HG03575 (cell line): Measurements from ENCODE around the gene UBN1.

Experiments
- ATAC-seq: cut with Tn5 transposase; IDR thresholded peaks from one replicate; pipeline ENCODE4 v1.9.1; 2021; ENCODE audit not compliant: unreplicated experiment, insufficient number of reproducible peaks, low FRiP score; ENCODE audit errors: extremely low read depth

Gene UBN1

DNA sequence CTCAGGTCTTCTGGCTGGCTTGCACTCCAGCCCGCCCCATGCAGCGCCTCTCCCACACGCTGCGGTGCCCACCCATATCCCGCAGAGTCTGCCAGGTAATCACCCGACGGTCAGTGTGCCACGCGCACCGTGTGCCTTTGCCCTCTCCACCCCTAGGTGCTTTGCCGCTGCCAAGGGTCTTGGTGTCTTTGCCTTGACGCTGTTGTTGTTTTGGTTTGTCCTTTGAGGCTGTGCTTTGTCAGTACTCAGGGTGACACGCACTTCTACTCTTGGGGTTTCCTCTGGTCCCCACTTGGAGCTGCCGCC lies 30.1 kb downstream of the UBN1 start:
- no peak for ATAC-seq

DNA sequence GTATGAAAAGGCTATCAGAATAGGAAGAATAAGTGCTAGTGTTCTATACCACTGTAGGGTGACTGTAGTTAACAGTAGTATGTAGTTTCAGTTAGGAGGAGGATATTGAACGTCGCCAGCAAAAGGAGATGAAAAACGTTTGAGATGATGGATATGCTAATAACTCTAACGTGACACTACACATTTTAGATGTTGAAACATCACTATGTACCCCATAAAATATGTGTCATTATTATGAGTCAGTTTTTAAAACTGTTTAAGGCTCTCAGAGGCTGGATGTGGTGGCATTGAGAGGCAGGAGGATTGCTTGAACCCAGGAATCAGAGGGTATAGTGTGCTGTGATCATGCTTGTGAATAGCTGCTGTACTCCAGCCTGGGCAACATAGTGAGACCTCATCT lies 31.8 kb downstream of the UBN1 start:
- ATAC-seq, result no peak

DNA sequence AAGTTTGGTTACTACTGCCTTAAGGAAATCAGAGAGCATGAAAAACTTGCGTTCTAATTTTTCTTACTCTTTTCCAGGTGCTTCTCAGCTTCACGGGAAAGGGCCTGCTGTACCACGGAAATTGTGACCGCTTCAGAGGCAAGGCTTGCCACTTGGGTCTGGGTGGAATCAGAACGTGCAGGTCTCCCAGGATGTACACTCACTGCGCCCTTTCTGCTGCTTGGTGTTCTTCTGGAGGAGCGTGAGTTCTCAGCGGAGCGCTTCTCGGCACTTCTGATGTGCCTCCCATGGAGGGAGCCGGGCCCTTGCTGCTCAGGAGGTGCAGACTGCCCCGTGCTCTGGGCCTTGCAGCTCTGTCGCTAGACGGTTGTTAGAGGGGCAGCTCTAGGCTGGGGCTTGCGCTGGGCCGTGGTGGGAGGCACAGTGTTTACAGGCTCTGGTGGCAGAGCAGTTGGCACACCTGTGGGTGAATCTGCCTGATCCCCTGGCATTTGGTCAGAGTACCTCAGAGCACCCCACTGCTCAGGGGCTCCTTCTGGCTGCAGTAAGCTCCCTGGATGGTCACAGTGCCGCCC lies 32.8 kb downstream of the UBN1 start:
- no peak for ATAC-seq

DNA sequence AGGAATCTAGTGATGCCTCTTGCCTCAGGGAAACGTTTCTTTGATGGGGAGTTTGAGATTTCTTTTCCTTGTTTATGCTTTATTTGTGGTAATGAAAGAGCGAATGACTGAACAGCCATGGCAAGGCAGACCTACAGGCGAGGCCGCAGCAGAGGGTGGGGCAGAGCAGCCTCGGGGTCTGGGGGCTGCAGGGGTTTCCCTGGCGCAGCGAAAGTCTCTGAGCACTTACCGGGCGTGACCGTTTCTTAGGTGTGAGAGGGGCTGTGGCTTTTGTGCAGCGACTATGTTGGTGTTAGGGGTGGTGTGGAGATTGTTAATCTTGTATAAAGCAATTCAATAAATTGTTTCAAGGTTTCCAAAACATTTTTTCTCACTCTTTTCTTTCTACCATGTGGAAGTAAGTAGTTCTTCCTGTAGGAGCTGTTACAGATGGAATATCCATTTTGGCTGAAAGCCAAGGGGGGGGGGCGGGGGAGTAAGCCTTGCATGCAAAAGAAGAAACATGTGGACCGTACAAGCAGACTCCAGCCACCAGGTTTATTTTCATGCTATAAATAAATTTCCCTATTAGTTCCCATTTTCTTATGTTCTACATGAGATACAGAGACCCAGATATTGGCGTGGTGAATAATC lies 34.8 kb downstream of the UBN1 start:
- no peak for ATAC-seq

DNA sequence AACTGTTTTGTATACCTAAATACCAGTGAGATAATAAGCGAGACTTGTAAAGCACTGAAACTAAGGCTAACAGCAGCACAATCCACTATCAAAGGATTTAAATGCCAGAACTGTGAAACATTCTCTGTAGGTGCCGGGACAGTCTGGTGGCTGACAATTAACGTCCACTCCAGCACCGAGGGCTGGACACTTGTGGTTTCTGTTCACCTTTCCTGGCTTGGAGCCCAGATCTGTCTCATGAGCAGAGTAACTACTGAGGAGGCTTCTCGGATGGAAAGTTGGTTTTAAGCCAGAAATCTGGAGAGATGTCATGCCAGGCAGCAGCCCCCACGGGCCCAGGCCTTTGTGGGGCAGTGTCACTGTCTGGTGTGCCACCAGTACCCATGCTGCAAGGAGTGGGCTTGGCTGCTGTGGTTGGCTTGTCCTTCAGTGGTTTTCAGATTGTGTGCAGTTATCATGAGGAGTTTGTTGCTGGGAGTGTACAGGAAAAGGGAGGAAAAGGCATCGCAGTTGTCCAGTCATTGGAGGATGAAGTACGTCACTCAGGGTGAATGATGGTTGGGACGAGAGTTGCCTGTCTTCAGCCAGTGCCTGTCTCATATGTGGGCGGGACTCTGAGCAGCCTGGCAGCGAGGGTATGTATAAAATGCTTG lies 35.5 kb downstream of the UBN1 start:
- no peak for ATAC-seq

DNA sequence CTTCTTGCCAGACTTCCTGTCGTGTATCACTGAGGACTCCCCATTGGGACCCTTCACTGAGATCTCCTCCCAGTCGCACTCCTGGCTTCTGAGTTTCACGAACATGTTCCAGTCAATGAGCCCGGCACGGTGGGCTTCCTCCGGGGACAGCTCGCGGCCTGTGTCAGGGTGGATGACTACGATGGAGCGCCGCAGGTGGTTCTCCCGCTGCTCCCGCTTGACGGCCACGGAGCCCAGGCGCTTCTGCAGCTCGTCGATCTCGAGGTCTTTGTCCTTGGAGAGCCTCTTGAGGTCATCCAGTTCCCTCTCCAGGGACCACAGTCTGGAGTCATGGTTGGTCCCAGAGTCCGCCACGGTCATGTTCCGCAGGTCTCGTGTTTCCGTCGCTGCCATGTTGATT lies 36.2 kb downstream of the UBN1 start:
- no peak for ATAC-seq

DNA sequence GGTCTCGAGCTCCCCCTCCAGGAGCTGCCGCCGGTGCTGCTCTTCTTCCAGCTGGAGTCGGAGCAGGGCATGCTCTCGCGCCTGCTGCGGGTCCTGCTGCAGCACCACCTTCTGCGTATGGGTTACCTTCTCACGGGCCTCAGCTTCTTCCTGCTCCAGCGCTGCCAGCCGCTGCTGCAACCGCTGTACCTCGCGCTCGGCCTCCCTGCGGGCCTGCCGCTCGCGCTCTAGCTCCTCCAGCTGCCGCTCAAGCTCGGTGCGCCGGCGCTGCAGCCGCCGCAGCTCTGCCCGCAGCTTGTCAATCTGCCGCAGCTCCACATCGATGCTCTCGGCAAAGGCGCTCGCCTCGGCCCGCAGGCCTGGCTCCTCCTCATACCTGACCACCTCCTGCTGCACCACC lies 36.9 kb downstream of the UBN1 start:
- ATAC-seq, result no peak

DNA sequence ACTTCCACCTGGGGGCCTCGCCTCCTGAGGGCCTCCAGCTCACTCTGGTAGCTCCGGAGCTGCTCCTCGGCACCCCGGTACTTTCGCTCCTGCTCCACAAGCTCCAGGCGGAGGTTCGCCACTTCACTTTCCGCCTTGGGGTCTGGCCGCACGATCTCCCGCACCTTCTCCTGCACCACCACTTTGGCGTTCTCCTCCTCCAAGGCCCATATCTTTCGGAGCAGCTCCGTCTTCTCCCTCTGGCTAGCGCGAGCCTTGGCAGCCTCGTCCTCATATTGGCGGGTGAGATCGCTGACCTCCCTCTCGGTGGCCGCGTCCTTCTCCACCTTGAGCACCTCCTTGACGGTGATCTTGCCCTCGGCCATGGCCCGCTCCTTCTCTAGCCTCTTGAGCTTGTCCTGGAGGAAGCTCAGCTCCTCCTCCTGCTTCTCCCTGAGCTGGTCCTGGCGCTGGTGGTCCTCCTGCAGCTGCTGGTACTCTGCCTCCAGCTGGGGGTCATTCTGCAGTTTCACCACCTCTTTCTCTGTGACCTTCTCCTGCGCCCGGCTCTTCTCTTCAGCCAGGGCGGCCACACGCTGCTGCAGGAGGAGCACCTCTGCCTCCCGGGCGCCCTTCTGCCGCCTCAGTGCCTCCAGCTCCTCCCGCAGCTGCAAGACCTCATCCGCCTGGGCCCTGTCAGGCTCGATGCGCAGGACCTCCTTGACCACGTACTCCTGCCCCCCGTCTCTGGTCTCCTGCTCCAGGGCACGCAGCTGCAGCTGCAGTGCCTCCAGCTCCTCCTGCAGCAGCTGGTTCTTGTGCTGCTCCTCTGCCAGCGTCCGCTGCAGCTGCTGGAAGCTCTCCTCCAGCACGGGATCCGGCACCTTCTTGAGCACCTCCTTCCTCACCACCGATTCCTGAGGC lies 37.9 kb downstream of the UBN1 start:
- ATAC-seq, result no peak

DNA sequence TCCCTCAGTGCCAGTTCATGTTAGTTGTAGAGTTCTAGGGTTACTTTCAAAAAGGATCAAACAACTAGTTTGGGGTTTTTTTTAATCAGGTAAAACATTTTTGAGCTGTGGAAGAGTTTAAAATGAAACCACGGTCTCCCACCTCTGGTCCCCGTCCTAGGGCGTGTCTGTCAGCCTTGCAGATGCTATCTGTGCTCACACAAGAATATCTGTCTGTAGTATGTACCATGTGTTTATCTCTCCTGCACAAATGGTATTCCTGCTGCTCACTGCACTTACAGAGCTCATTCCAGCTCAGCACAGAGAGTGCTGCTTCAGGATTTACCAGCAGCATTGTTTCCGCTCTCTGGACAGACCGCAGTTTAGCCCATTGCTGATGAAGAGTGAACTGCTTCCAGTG lies 38.9 kb downstream of the UBN1 start:
- ATAC-seq, result no peak

DNA sequence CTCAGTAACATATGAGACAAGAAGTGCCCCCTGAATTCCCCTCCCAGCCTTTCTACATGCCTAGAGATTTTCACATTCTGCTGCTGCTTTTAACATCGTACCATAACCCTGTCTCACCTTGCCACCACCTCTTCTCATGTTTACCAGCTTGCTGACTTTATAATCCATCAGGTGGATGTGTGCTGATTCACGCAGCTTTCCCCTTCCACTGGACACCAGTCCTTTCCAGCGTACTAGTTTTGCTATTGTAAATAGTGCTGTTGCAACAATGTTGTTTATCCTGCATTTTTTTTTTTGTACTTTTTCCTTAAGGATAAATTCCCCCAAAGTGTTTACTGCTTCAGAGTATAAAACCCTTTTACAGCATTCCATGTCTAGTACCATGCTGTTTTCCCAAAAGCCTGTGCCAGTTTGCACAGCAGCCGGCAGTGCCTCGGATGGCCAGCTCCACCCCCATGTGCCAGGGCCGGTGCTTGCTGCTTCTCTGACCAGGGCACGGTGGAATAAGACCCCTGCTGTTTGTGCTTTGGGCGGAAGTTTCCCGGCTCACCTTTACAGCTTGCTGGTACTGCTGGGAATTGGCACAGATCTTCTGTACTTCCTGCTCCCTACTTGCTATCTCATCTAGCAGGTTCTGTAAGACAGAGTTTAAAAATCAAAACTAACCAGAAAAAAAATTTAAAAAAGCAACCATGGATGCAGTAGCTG lies 41.3 kb downstream of the UBN1 start:
- no peak for ATAC-seq

DNA sequence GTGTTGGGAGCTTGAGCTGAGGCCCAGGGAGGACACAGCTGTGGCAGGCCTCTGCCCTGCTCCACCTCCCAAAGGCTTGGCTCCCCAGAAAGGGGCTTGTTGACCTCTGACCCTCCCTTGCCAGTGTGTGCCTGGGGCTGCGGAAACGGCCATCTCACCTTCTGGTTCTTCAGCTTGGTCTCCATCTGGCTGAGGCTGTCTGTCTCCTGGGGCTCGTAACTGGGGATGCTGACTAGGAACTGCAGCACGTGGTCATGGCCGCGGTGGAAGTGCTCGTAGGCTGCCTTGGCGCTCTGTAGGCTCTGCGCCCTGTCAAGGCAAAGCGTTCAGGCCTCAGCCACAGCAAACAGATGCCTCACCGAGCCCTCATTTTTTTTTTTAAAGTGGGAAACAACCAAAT lies 42.7 kb downstream of the UBN1 start:
- no peak for ATAC-seq

DNA sequence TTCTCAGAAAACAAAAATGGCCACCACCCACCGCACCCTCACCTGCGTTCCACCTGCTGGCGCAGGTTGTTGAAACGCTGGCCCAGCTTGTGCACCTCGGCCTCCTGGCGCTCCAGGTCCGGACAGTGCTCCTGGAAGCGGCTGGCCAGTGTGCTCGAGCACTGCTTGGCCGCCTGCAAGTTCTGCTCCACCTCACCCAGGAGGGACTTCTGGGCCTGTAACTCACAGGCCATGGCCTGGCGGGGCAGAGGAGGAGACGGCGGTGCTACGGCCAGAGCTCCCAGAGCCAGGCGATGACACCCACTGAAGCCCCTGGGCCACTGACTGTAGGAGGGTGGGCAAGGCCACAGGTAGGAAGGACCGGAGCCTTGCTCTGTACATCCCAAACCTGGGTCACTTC lies 43.4 kb downstream of the UBN1 start:
- no peak for ATAC-seq

DNA sequence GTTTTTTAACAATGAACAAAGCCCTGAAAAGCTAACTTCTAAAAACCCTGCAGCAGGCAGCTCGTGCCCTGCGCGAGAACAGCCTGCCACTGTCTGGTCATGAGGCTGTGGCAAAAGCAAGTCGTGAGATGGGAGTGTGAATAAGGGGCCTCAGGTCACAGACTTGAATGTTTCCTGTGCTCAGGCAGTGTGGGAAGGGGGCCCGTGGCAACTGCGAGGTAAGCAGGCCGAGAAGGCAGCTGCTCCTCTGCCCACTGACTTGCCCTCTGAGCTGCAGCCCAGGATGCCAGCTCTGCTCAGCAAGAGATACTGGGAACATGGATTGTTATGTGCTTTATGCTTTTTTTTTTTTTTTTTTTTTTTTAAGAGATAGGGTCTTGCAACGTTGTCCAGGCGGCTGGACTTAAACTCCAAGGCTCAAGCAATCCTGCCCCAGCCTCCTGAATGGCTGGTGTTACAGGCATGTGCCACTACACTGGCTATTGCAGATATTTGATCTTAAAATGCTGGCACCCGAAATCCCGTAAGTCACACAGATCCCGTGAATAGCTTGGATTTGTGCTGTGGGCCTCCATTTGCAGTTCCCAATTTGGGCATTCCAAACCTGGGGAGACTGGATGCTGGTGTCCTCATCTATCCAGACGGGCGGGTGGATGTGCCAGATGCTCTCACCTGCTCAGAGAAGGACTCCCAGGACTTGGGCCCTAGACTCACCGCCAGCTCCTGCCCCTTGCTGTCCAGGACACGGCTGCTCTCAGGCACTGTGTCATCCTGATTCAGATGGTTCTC lies 44.0 kb downstream of the UBN1 start:
- no peak for ATAC-seq

DNA sequence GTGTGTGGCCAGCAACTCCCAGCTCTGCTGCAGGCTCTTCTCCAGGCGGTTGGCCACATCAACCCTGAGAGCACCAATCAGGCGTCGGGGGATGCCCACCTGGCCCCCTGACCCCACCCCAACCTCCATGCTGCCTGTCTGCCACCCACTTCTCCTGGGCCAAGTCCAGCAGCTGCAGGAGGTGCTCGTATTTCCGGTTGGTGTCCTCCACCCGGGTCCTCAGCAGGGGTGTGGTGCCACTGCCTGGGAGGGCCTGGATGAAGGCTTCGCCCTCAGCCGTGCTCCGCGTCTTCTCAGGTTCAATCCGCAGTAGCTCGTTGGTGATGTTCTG lies 44.6 kb downstream of the UBN1 start:
- ATAC-seq, result no peak

DNA sequence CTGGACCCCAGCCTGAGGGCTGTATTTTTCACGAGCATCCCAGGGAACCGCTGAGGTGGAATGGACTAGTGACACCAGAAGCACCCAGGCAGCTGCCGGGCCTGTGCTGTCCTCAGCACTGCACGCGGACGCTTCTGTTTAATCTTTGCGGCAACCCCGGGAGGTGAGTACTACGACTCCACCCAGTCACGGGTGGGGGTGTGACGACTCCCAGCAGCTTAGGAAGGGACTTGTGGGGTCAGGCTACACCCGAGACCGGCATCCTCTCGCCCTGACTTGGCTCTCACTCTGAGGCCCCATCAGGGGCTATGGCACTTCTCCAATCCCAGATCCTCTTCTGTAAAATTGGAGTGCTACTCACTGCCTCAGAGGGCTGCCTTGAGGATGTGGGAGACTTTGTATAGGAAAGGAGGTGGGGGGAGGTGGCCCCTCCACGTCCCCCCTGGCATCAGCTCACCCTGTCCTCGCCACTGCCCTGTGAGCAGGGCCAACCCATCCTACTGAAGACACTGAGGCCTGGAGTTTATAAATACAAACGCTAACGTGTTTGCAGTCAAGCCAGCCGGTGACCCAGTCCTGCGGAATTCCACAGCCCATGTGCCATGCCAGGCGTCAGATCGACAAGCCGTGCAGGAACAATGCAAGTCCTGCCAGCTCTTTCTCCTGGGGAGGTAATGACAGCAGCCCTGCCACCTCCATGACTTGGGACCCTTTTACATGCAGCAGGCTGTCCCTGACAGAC lies 45.3 kb downstream of the UBN1 start:
- ATAC-seq, result no peak

DNA sequence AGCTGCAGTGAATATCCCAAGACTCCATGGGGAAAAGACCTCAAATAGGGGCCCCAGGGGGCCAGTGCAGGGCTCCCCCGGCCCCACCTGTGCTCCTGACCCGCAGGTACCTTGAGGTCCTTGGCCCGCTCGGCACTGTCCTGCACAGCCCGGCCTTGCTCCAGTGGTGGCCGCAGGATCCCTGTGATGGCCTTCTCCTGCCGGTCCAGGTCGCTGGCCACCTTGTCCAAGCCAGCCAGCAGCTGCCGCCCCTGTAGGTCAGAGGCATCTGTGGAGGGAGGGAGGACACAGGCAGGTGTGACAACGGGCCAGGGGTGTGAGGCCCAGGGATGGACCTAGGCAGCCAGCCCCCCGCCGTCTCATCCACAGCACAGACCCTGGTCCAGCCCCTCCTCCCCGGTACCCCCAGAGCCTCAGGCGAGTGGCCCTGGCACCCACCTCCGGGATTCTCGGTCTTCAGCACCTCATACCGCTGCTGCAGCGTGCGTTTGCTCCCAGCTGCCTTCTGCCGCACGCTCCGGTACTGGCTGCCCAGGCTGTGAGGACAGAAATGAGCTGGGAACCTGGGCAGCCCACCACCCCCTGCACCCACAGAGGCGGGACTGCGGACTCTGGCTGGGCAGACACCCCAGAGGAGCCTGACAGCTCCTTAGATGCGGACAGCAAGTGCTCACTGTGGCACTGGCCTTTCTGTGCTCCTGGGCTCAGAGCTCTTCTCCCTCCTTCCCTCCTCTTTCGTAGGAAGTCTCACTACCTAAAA lies 46.0 kb downstream of the UBN1 start:
- ATAC-seq, result no peak

DNA sequence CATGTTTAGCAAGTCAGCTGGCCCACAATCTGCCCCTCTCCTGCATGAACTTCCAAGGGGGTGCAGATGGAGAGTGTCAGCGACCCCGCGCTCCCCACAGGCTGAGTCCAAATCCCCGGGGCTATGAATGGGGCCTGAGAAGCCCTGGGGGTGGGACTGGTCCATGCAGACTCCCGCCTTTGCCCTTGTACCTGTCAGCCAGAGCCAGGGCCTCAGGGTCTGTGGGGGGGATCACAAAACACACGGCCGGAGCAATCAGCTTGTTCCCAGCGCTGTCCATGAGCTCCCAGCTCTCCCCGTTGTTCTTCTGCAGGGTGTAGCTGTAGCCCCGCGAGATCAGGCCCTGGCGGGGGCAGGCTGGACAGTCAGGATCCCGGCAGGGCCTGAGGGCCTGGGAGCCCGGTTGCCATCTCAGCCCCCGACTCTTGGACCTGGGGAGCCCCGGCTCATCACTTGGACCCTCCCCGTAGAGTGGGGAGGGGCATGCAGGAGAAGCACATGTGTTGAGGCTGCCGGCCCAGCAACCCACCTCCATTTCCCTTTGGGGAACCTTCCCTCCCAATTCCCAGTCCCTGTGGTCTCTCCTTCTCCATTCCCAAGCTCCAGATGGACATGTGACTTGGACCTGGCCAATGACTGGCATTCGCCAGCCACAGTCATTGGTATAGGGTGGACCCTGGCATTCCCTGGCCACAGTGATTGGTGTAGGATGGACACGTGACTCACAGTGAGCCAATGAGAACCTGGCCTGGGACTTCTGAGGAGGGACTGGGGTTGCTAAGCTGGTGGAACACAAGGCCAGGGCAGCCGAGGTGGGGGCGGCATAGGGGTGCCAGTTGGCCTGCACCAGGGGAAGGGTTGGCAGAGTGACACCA lies 47.2 kb downstream of the UBN1 start:
- ATAC-seq, result no peak
